Neural cell (in vitro differentiated cells): ENCODE data around the gene TOR1A.

Experiments
- TAF1 ChIP-seq: IDR thresholded peaks from 2 replicates; pipeline ENCODE4 v1.6.1; 2012; ENCODE audit warnings: low read depth
- TF ChIP-seq, protein P1 (sequence below): fragments of 450-650 bp; IDR thresholded peaks from 2 replicates; pipeline ENCODE4 v1.5.1; 2014; ENCODE audit warnings: antibody characterized with exemption, mild to moderate bottlenecking, moderate library complexity; ENCODE audit not compliant: poor library complexity, severe bottlenecking

DNA sequence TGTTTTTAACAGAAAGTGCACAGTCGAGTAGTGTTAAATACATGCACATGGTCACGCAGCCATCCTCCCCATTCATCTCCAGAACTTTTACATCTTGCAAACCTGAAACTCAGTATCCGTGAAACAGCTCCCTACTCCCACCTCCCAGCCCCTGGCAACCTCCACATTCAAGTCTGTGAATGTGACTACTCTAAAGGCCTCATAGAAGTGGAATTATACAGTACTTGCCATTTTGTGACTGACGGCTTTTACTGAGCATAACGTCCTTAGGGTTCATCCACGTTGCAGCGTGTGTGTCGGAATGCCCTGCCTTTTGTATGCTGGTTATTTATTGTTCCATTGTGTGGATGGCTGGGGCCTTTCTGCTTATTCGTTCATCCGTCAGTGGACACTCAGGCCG is 47.1 kb upstream of the TOR1A start:
- TF ChIP-seq, protein P1, sequence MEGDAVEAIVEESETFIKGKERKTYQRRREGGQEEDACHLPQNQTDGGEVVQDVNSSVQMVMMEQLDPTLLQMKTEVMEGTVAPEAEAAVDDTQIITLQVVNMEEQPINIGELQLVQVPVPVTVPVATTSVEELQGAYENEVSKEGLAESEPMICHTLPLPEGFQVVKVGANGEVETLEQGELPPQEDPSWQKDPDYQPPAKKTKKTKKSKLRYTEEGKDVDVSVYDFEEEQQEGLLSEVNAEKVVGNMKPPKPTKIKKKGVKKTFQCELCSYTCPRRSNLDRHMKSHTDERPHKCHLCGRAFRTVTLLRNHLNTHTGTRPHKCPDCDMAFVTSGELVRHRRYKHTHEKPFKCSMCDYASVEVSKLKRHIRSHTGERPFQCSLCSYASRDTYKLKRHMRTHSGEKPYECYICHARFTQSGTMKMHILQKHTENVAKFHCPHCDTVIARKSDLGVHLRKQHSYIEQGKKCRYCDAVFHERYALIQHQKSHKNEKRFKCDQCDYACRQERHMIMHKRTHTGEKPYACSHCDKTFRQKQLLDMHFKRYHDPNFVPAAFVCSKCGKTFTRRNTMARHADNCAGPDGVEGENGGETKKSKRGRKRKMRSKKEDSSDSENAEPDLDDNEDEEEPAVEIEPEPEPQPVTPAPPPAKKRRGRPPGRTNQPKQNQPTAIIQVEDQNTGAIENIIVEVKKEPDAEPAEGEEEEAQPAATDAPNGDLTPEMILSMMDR, result no peak
- no peak for TF ChIP-seq TAF1
